ENCODE measurements around the gene NTRK1. TPM values are rescaled to one million over a fixed set of nuclear protein-coding genes. Genes with fewer than 3 reads are reported as not detected.

NTRK1 gene
- total RNA-seq, 4 donors from 2014 or later: 0.57 TPM; not detected in 3

DNA sequence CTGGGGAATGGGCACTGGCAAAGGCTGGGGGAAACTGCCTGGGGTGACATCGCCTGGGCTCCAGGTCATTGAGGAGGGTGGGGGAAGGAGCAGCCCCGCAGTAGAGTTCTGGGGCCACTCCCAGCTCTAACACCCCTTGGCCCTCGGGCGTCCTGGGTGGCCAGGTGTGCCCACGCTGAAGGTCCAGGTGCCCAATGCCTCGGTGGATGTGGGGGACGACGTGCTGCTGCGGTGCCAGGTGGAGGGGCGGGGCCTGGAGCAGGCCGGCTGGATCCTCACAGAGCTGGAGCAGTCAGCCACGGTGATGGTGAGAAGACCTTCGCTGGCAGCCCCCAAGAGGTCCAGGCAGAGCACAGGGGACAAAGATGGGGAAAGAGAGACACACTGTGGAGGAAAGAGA, 7.7 kb downstream of the NTRK1 start:
- no peaks in the 10 kb centered on the region for H3K27me3 ChIP-seq
- no peak overlapping the region for H3K4me3 ChIP-seq
- no peak for TF ChIP-seq POLR2A (IDR thresholded peaks at IDR 0.05)
- TF ChIP-seq, protein P1, sequence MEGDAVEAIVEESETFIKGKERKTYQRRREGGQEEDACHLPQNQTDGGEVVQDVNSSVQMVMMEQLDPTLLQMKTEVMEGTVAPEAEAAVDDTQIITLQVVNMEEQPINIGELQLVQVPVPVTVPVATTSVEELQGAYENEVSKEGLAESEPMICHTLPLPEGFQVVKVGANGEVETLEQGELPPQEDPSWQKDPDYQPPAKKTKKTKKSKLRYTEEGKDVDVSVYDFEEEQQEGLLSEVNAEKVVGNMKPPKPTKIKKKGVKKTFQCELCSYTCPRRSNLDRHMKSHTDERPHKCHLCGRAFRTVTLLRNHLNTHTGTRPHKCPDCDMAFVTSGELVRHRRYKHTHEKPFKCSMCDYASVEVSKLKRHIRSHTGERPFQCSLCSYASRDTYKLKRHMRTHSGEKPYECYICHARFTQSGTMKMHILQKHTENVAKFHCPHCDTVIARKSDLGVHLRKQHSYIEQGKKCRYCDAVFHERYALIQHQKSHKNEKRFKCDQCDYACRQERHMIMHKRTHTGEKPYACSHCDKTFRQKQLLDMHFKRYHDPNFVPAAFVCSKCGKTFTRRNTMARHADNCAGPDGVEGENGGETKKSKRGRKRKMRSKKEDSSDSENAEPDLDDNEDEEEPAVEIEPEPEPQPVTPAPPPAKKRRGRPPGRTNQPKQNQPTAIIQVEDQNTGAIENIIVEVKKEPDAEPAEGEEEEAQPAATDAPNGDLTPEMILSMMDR (IDR thresholded peaks at IDR 0.05): no peak
- no peaks in the 10 kb centered on the region for H3K4me1 ChIP-seq
- no peaks in the 10 kb centered on the region for H3K36me3 ChIP-seq
- no peak for DNase-seq
- H3K9me3 ChIP-seq: no peaks in the 10 kb centered on the region
- no peak overlapping the region for H3K27ac ChIP-seq

DNA sequence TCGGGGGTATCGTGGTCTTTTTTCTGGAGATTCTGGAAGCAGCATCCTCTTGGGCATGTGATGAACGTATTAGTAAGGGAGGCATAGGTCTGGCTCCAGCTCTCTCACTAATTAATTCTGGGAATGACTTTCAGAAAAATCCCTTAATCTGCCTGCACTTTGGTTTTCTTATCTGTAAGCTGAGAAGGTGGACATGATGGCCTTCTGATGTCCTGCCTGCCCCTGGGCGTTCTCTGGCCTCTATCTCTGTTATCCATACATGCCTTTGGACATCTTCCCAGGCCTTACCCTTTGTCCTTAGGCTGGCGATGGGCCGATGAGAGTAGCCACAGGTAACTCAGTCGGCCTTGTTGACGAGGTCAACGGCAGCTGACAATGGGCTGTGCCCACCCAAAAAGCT, 8.8 kb downstream of the NTRK1 start:
- no peak overlapping the region for H3K27ac ChIP-seq
- no peaks in the 10 kb centered on the region for H3K9me3 ChIP-seq
- DNase-seq: no peak
- H3K27me3 ChIP-seq: no peaks in the 10 kb centered on the region
- no peaks in the 10 kb centered on the region for H3K4me1 ChIP-seq
- H3K4me3 ChIP-seq: no peak overlapping the region
- no peak for TF ChIP-seq POLR2A (IDR thresholded peaks at IDR 0.05)
- TF ChIP-seq, protein P1 (IDR thresholded peaks at IDR 0.05): no peak
- H3K36me3 ChIP-seq: no peaks in the 10 kb centered on the region

DNA sequence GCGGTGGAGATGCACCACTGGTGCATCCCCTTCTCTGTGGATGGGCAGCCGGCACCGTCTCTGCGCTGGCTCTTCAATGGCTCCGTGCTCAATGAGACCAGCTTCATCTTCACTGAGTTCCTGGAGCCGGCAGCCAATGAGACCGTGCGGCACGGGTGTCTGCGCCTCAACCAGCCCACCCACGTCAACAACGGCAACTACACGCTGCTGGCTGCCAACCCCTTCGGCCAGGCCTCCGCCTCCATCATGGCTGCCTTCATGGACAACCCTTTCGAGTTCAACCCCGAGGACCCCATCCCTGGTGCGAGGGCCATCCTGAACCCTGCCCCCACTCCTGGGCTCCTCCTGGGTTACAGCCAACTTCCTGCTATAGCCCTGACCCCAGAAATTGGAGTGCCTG, 13.0 kb downstream of the NTRK1 start:
- H3K4me3 ChIP-seq: no peak overlapping the region
- no peak for TF ChIP-seq POLR2A (IDR thresholded peaks at IDR 0.05)
- TF ChIP-seq, protein P1 (IDR thresholded peaks at IDR 0.05): no peak
- no peaks in the 10 kb centered on the region for H3K9me3 ChIP-seq
- no peaks in the 10 kb centered on the region for H3K4me1 ChIP-seq
- no peaks in the 10 kb centered on the region for H3K36me3 ChIP-seq
- H3K27me3 ChIP-seq: no peaks in the 10 kb centered on the region
- DNase-seq: no peak
- no peak overlapping the region for H3K27ac ChIP-seq

DNA sequence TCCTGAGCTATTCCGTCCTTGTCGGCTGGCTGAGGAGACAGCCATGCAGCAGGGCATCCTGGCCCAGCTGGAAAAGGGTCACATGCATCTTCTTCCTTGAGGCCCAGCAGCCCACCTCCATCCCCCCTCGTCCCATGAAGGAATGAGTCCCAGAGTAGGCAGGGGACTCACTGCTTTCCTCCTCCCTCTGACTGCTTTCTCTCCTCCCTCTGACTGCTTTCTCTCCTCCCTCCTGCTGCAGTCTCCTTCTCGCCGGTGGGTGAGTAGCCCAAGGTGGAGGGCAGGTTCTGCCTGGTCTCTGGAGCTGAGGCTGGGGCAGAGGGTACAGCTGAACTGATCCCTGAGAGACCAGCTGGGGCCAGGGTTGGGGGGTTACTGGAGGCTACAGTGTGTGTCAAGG, 13.5 kb downstream of the NTRK1 start:
- Histone ChIP-seq H3K27ac (no peak overlapping the region), H3K9me3 (no peaks in the 10 kb centered on the region), H3K4me1 (no peaks in the 10 kb centered on the region), H3K27me3 (no peaks in the 10 kb centered on the region), H3K36me3 (no peaks in the 10 kb centered on the region), H3K4me3 (no peak overlapping the region)
- DNase-seq: no peak
- TF ChIP-seq, protein P1 (IDR thresholded peaks at IDR 0.05): no peak
- no peak for TF ChIP-seq POLR2A (IDR thresholded peaks at IDR 0.05)

DNA sequence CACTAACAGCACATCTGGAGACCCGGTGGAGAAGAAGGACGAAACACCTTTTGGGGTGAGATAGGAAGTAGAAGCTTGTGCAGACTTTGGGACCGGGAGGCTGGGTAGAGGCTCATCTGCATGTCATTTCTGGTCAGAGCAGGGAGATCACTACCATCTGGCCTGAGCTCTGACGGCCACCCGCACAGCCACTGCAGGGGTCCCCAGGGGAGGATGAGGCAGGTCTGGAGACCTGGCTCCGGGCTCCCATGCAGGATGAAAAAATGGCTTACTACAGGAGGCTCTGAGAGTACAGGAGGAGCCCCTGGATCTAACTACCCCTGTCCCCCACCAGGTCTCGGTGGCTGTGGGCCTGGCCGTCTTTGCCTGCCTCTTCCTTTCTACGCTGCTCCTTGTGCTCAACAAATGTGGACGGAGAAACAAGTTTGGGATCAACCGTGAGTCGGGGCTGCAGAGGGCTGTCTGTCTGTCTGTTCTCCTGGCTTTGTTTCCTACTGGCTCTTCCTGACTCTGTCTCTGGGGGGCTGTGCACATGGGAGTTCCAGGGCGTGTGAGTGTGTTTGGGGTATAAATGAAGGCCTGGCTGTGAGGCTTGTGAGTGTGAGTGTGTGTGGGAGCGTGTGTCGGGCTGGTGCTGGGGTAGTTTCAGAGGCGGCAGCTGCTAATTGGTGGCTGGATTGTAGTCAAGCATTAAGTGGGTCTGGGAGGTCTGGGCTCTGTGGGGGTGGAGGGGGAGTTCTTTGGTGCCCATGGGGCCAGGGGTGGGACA, 14.1 kb downstream of the NTRK1 start:
- Histone ChIP-seq H3K27ac (no peak overlapping the region), H3K4me1 (no peaks in the 10 kb centered on the region), H3K4me3 (no peak overlapping the region), H3K9me3 (no peaks in the 10 kb centered on the region), H3K27me3 (no peaks in the 10 kb centered on the region), H3K36me3 (no peaks in the 10 kb centered on the region)
- DNase-seq: no peak
- TF ChIP-seq POLR2A (IDR thresholded peaks at IDR 0.05): no peak
- TF ChIP-seq, protein P1 (IDR thresholded peaks at IDR 0.05): no peak

DNA sequence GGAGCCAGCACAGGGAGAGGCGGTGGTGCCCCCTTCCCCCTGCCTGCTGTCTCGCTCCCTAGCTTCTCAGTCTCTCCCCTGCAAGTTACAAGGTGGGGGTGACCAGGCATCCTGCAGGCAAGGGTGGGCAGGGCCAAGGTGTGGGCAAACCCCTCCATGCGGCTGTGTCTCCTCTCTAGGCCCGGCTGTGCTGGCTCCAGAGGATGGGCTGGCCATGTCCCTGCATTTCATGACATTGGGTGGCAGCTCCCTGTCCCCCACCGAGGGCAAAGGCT, 14.6 kb downstream of the NTRK1 start:
- H3K4me3 ChIP-seq: no peak overlapping the region
- H3K27ac ChIP-seq: no peak overlapping the region
- no peaks in the 10 kb centered on the region for H3K9me3 ChIP-seq
- DNase-seq: no peak
- H3K4me1 ChIP-seq: no peaks in the 10 kb centered on the region
- no peak for TF ChIP-seq POLR2A (IDR thresholded peaks at IDR 0.05)
- TF ChIP-seq, protein P1 (IDR thresholded peaks at IDR 0.05): no peak
- H3K27me3 ChIP-seq: no peaks in the 10 kb centered on the region
- no peaks in the 10 kb centered on the region for H3K36me3 ChIP-seq
